ENCODE results near the gene ACSL6.

Gene ACSL6

DNA sequence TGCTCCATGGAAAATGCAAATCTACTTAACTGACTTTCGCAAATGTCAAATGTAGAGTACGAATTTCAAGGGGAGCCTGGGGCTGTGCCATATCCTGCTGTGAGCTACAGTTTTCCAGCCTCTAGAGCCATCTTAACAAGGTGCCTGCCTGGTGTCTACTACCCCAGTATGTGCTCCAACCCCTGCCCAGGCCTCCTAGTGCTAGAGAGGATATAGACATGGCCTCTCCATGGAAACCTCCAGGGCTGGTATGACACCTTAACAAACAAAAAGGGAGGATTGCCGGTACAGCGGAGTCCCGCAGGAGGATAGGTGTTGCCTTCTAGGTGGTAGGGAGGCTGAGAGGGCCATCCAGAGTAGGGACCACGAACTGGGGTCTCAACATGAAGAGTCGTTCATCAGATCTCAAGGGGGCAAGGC, 35.4 kb upstream of the ACSL6 start:
- no peak for DNase-seq

DNA sequence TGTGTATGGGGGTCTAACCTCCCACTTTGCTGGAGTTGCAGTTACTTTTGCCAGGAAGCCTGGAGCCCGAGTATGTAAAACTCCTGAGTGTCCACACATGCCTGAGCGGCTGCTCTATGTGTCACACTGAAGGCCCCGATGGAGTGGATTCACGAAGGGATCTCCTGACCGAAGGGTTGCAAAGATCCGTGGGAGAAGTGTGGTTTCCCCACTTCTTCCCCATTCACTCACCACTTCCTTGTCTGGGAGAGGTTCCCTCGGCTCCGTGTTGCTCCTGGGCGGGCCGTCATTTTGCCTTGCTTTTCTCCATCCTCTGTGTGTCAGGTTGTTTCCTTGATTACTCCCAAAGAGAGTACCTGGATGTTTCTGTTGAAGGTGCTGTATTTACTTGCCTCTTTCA, 32.7 kb upstream of the ACSL6 start:
- DNase-seq: no peak

DNA sequence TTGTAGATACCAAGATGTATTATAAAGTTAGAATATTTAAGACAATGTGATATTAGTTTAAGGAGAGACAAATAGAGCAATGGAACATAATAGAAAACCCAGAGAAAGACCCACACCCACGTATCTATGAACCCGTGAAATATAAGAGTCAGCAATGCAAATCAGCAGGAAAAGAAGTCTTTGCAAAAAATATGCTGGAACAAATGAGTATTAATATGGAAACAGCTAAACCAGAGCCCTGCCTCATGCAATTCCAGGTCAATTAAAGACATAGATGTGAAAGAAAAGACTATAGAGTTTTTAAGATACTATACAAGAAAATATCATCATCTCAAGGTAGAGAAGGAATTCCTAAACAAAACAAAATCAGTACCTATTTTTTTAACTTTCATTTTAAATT, 25.9 kb upstream of the ACSL6 start:
- DNase-seq: no peak

DNA sequence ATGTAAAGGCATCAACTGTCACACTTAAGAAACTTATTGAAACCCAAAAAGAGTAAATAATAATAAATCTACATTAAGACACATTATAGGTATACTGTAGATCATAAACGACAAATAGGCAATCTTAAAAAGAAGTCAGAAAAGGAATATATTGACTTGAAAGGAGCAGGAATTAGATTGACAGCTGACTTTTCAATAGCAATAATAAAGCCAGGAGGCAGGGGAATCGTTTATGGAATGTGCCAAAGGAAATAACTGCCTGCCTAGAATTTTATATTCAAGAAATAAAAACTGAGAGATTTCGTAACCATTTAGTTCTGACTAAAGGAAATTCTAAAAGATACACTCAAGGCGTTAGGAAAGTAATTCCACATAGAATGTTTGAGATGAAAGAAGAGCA, 21.7 kb upstream of the ACSL6 start:
- no peak for DNase-seq

DNA sequence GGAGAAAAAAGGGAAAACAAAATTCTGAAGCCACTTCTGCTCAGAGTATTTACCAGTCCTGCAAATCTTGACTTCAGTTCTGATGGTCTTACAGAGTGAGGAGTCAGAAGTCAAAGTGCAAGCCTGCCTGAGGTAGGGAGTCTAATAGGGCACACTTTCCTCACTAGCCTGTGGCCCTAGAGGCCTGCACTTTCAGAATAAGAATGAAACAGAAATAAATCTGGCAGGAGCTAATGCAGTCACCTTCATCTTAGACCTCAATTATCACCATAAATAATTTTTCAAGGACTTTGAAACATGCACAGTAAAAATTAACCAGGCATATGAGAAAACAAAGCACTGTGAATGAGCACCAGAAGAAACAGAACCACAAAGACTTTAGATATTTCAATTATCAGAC, 20.7 kb upstream of the ACSL6 start:
- no peak for DNase-seq

DNA sequence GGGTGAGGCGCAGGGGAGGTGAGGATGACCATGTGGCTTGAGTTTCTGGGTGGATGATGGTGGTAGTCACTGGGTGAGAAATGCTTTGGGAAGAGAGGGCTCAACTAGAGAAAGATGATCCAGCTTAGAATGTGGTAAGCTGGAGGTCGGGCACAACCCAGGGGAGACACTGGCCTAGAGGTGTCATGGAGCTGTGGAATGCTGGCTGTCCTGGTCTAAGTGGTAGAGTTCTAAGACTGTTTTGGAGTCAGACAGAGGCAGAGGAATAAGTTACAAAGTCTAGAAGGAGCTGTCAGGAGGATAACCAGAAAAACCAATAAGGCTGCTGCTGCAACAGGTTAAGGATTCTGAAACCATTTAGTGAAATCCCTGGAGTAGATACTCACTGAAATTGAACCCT, 19.2 kb upstream of the ACSL6 start:
- no peak for DNase-seq

DNA sequence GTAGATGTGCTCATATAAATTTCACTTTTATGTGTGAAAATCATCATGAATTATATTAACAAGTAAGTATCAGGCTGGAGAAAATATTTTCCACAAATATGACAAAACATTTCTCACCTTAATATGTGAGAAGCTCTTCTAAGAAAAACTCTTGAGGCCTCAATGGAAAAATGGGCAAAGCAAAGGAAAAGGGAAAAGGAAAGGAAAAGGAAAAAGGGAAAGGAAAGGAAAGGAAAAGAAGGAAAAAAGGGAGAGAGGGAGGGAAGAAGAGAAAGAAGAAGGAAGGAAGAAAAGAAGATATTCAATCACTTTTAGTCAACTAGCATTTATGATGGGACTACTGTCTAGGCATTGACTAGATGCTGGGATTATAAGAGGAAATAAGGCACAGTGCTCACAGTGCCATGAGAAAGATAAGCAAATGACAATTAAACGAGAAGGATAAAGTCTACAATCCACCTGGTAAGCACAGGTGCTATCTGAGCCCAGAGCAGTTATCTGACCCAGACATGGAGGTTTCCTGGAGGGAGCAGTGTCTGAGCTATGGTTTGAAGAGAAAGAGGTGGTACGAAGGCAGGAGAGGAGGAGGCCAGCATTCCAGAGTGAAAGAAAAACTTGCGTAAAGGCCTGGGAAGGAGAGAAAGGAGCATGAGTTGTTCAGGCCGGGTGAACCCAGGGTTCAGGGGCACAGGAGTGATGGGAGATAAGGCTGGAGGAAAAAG, 18.3 kb upstream of the ACSL6 start:
- no peak for DNase-seq

DNA sequence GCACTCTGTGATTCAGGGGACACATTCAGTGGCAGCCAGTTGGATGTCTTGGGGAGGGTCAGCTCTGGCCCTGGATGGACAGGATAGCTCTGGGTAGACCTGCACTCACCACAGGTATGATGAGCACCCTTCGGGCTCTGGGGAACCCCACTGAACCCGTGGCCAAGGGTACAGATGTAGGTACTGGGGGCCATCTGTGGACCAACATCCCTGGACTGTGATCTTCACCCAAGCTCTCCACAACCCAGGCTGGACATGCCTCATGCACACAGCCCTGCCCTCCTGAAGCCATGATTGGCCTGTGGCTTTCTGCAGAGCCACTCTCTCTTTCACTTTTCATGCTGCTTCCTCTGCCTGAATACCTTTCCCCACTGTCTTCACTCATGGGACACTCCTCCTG, 15.6 kb upstream of the ACSL6 start:
- no peak for DNase-seq

DNA sequence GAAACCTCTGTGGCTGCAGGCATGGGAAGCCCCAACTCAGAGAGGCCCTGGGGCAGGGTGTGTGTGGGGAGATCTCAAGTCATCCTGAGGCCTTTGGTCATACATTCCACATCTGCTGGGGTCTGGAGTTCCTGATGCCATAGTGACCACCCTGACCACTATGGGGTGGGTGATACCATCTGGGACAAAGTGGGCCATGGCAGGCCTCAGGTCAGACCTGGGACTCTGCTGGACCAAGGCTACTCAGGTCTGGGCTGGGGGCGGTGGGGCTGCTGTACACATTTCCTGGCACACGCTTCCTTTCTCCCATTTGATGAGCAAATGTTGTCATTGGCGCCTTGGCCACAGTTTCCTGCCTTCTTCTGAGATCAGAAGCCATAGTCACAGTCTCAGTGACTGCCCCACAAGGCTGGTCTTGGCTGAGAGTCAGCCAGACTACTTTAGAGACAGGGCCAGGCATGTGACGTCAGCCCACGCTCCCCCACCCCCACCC, 15.1 kb upstream of the ACSL6 start:
- no peak for DNase-seq

DNA sequence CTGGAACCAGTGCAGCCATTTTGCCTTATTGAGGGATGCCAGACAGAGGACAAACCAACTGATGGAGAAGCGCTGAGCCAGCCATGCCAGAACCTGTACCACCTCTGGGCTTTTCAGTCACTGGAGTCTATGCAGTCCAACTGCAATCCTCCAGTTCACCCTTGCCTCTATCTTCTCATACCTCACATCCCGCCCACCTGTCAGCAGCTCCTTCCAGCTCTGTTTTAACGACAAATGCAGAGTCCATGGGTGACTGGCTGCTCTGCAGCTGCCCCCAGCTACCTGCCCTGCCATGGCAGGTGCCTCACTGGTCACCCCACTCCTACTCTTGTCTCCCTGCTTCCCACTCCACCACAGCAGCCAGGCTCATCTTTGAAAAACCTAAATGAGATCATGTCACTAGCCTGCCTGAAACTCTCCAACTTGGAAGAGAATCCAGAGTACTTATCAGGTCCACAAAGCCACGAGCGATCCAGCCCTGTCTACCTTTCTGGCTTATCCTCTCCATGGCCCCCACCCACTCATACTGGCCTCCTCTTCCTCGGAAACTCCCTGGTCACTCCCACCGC, 14.0 kb upstream of the ACSL6 start:
- DNase-seq: no peak

DNA sequence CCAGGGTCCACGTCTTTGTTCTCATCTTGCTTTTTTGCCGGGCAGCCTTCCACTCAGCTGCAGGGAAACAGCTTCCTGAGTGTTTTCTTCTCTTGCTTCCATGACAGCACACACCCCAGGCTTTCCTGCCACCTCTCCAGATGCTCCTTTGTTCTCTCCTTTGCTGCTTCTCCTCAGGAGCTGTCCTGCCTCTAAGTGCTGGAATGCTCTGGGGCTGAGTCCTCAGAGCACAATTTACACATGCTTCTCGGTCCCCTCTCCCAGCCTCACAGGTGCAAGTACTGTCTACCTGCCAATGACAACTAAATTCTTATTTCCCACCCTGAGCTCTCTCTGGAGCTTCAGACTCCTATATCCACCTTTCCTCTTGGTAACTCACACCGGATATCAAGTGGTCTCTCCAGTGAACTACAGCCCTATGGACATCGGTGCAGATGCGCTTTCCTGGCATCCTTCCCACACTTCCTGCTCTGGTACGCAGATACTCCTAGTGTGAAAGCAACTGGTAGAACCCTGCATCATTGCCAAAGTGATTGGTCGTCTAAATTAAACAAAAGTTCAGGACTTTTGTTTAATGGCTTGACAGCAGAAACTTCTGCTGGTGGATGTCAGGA, 13.4 kb upstream of the ACSL6 start:
- DNase-seq: no peak

DNA sequence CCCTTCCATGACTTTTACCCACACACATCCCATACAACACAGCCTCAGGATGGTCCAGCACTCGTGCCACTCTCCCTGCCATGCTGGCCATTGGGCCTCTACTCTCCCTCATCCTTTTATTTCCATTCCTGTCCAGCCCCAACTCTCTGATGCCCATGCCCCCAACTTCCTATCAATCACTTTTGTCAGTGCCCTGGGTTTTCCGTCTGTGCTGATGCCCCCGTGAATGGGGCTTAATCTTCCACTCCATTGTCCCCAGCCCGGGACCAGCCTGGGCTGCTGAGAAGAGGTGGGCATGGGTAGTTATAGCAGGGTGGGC, 12.6 kb upstream of the ACSL6 start:
- no peak for DNase-seq

DNA sequence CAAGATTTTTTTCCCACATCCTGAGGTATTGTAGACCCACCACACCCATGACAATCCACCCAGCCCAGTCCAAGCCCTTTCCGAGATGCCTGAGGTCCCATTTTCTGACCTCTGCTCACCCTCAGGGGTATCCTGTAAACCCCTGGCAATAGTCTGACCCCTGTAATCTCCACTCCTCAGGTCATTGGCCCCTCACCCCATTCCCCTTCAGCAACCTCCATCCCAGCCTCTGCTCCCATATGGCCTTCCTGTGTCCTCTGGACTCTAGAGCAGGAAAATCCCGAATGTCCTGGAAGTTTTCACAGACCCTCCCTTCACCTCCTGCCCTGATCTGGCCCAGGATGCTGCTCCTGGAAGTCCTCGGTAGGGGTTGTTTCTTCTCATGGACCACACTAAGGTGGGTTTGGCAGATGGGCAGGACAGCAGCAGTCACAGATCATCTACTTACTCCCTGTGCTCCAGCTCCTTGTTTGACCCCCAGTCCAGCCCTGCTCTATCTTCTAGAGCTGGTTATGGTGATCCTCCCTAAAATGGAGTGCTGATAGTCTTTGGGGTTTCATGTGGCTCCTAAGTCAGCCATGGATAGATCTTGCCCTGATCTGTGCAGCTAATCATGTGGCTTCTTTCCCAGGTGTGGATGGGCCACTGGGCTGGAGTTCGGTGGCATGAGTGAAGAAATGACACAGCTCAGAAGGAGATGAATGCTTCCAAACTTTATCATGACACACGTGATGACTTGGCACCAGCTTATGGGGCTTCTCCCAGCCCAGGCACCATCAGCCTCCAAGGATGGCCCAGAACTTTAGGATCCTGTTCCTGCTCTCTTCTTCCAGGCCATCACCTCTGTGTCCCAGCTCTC, 12.0 kb upstream of the ACSL6 start:
- DNase-seq: no peak

DNA sequence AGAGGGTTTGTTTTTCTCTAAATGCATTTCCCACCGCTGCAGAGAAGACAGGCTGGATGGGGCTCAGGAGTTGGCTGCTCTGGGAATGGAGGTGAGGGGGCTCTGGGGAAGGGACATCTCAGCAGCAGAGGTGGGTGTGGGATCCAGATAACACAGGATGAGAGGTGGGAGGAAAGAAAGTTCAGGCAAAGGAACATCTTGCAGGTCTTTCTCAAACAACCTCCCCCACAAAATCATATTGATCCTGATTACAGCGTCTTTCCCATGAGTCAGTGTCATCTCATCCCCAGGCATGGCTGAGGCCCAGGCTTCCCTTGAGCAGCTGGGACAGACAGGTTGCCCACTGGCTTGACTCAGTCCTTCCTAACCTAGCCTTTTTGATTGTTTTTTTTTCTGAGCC, 11.3 kb upstream of the ACSL6 start:
- DNase-seq: no peak

DNA sequence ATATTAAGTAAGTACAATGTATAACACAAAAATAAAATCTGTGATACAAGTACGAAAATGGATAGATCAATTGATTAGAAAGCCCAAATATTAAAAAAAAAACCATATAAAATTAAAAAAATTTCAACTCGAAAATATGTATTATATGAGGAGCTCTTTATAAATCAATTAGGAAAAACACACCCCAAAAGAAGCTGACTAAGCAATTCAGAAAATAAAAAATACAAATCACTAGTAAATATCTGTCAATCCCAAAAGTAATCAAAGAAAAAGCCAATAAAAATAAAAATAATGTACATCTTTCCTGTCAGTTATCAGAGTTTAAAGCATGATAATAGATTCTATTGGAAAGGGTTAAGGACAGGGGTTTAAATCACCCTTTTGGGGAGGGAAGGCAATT, 10.2 kb upstream of the ACSL6 start:
- DNase-seq: no peak

DNA sequence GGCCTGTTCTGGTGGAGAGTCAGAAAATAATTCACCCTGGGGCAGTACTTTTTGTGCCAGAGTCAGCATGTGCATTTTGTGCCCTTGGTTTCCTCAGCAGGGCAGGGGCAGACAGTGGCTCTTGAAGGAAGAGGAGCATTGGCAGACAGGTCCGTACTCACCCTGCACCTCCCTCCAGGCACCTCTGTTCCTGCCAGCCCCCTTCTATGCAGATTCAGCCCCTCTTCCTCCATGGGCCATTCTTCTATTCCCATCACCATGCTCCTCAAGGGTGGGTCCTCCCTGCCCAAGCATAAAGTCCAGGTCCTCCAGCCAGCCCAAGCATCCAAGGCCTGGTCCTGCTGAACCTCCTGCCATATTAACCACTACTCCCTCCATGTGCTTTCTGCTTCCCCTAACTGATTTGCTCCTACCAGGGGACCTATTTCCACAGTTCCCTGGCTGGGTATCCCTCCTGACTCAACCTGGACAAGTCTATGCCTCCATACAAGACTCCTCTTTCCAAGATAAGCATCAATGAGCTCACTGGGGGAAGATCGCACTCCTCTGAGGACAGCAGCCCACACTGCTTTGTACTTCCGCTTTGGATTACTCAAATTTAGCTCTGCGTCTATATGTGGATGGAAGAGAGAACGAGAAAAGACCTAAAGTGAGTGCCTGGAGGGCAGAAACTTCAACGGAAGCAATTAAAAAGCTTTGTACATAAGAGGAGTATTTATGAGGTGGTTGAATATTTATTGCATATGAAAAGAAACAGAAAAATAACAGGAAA, 9.3 kb upstream of the ACSL6 start:
- DNase-seq: no peak

DNA sequence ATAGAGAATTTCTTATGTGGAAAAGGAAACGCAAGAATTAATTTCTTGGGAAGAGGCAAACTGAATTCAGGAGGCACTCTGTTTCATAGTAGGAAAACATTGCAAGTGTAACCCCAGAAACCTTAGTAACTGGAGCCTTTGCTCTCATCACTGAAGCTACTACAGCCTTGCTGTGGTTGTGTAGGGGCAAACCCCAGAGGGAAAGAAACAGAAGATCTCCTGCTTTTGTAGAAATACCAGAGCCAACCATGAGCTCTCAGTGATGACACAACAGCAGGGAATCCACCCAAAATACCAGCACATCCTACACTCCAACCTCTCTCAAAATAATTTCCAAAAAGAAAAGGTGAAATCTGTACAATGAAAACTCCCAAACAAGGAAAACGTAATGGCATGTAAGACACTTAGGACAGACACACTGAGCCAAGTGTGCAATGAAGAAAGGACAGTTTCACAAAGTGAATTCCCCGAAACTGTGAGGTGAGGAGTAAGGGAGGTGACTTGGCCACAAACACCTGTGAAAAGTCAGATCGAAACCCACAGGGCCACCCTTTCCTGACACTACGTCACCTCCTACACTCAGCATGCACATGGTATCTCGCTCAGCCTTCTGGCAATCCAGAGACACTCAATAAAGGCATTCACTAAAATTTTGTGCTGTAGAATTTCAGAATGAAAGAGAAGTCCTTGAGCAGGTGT, 8.5 kb upstream of the ACSL6 start:
- no peak for DNase-seq

DNA sequence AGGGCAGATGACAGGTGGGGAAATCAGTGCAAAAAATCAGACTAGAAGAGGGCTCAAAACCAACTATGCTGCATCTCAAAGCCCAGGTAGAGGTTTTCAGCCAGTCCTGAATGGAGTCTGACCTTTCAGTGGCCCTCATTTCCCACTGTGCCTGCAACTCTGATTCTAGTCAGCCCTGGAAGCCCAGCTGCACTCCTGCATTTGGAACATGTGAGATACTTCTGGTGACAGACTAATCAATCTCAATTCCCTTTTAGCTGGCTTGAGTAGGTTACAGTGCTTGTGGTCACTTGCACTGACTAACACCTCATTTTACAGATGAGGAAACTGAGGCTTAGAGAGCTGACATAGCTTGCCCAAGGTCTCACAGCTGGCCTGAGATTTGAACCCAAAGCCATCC, 7.9 kb upstream of the ACSL6 start:
- DNase-seq: no peak

DNA sequence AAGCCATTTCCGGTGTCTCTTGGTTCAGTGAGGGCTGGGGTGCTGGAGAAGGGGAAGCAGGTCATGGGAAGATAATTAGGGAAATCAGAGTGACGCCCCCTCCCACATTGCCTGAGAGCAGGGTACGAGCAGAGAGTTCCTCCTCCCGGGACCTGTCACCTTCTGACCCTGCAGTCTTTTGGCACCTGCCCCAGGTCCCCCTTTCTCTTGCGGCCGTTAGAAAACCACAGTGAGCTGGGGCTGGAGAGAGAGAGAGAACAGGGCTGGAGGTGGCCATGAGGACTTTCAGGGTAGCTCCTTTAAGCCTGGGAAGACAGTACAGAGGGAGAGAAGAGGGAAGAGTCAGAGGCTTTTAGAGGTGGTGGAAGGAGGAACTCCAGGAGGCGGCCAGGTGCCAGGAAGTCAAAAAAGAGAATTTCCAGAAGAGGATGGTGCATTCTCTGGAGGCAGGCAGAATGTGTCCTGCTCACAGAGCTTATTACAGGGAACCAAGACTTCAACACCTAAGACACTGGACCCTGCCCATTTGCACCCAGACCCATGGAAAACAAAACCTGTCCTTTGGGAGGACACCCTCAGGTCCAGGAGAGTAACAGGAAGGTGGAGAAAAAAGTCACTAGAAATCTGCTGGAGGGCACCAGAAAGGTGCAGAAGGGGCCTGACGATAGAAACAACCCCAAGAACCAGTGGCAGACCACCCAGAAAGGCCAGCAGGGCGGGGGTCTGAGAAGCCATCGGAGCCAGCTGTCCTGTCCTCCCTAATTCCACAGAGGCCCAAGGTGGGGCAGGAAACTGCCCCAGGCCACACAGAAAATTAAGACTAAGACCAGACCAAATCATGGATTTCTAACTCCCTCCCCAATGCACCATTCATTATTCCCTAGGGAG, 6.5 kb upstream of the ACSL6 start:
- DNase-seq: no peak

DNA sequence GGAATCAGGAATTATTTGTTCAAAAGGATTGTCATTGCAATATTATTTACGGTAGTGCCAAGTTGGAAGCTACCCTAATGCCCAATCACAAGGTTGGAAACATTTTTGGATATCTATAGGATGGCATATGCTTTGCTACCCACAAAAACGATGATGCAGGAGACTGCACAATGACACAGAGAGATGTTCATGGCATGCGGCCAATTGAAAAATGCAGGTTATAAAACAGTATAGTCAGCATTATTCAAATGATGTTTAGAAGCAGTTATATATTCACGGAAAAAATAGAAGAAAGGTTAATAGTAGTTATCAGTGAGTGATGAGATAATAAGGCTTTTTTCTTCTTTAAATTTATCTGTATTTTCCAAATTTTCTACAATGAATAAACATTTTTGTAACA, 5.9 kb upstream of the ACSL6 start:
- no peak for DNase-seq

DNA sequence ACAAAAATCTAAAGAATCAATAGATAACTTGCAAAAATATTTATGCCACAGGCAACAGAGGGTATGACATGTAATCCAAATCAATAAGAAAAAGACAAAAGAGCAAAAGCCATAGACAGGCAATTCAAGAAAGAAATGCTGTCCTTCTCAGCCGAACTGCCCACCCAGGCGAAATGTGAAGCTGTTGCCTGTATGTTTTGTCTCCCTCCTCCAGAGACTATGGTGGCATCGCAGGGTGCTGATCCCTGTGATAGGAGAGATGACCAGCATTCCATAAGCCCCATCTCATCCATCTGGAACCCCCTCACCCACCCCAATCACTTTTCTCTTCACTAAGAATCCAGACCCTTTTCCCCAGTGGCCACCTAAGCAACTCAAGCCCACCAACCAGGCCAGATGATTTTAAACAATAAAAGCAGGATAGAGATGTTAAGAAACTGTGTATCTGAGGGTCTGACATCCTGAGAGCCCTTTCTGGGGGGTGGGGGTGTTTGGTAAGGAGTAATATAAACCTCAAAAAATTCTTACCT, 5.3 kb upstream of the ACSL6 start:
- no peak for DNase-seq
